Common myeloid progenitor, CD34-positive (primary cell): ENCODE data around the gene ACOT7.
"Not testable (repeated sequence)": the region's sequence is repeated elsewhere in the genome, so short reads cannot be mapped to it uniquely, and the experiment has no call there.

Experiments used
- CTCF ChIA-PET: fragments of 350-600 bp; sonication (Branson Sonifier 250); formaldehyde crosslinking; loops from one replicate; lab custom pipeline; 2021; ENCODE audit warnings: antibody characterized with exemption; lab: Charles Lee
- POLR2A ChIA-PET: fragments of 350-600 bp; sonication (Branson Sonifier 250); formaldehyde crosslinking; loops from one replicate; lab custom pipeline; 2021; ENCODE audit warnings: antibody characterized with exemption; lab: Charles Lee
- DNase-seq, 3 donors: peaks; one replicate each; pipeline versions ENCODE4 v3.0.0 to v3.0.0-alpha.2; 2013
- H3K27ac ChIP-seq, 2 experiments: 1 replicate in 1 of 2; 2 replicates in 1 of 2; pipeline ENCODE4 v1.7.0; 2013; ENCODE audit warnings: inconsistent platforms in 2 of 2, low read length in 2 of 2, mild to moderate bottlenecking in 2 of 2, low read depth in 1 of 2, moderate library complexity in 1 of 2; ENCODE audit not compliant: severe bottlenecking in 2 of 2, insufficient read depth in 1 of 2, poor library complexity in 1 of 2
- H3K27me3 ChIP-seq, 5 experiments: replicated peaks in 2 of 5; 1 replicate in 3 of 5; 2 replicates in 2 of 5; pipeline versions ENCODE4 v1.6.1 to v1.7.0; 2013; ENCODE audit warnings: low read length in 4 of 5, mild to moderate bottlenecking in 2 of 5, moderate library complexity in 2 of 5, inconsistent platforms in 1 of 5; ENCODE audit not compliant: insufficient read depth in 5 of 5, control insufficient read depth in 4 of 5
- H3K36me3 ChIP-seq, 4 experiments: 1 replicate in 2 of 4; 2 replicates in 2 of 4; pipeline versions ENCODE4 v1.6.1 to v1.7.0; 2013; ENCODE audit warnings: low read length in 3 of 4, control low read depth in 1 of 4, mild to moderate bottlenecking in 1 of 4; ENCODE audit not compliant: control insufficient read depth in 4 of 4, insufficient read depth in 4 of 4
- H3K4me1 ChIP-seq, 4 experiments: 1 replicate in 3 of 4; 2 replicates in 1 of 4; pipeline versions ENCODE4 v1.6.1 to v1.7.1; 2013; ENCODE audit warnings: low read length in 3 of 4, mild to moderate bottlenecking in 3 of 4, control low read depth in 1 of 4, inconsistent platforms in 1 of 4, moderate library complexity in 1 of 4; ENCODE audit not compliant: control insufficient read depth in 4 of 4, insufficient read depth in 4 of 4; ENCODE audit errors: control extremely low read depth in 1 of 4
- H3K4me3 ChIP-seq, 7 experiments: 1 replicate in 4 of 7; 2 replicates in 3 of 7; pipeline versions ENCODE4 v1.5.1 to v1.7.0; 2013; ENCODE audit warnings: mild to moderate bottlenecking in 7 of 7, low read length in 6 of 7, moderate library complexity in 6 of 7, inconsistent platforms in 2 of 7, low read depth in 2 of 7, control low read depth in 1 of 7; ENCODE audit not compliant: insufficient read depth in 4 of 7, control insufficient read depth in 1 of 7; ENCODE audit errors: extremely low read depth in 1 of 7
- H3K9me3 ChIP-seq, 5 experiments: 1 replicate in 4 of 5; 2 replicates in 1 of 5; pipeline versions ENCODE4 v1.6.1 to v1.7.1; 2013; ENCODE audit warnings: low read length in 4 of 5, mild to moderate bottlenecking in 2 of 5, inconsistent platforms in 1 of 5, low read depth in 1 of 5, moderate library complexity in 1 of 5; ENCODE audit not compliant: control insufficient read depth in 4 of 5, insufficient read depth in 2 of 5; ENCODE audit errors: control extremely low read depth in 1 of 5
- WGBS: methylation state at CpG from one replicate; pipeline ENCODE4 v1.1.5; 2013; ENCODE audit not compliant: insufficient coverage; 5-methylcytosine and 5-hydroxymethylcytosine counted together

ACOT7 gene

GRCh38 chr1:6435547-6435946, 42.0 kb upstream of the ACOT7 start:
- H3K27ac ChIP-seq, result no peak overlapping the region
- ChIA-PET CTCF (interaction anchor here (1.4 to 7.4 kb wide), 3 partner anchors 10 to 15 kb away, joined by 5 to 61 read pairs (median 31); partner anchors contain the start of gene HES2), POLR2A (no interaction called here)
- no peaks in the 10 kb centered on the region for H3K9me3 ChIP-seq
- peaks cover 0 to 5% (median 2%) of the 10 kb centered on the region in 4 experiments for H3K4me1 ChIP-seq
- DNase-seq, result no peak
- H3K4me3 ChIP-seq, result no peak overlapping the region
- peaks cover 0 to 28% (median 9%) of the 10 kb centered on the region in 5 experiments for H3K27me3 ChIP-seq
- H3K36me3 ChIP-seq, result no peaks in the 10 kb centered on the region
- 89% methylated on average over 1 of the region's 3 CpGs for WGBS

- no peak overlapping the region for H3K27ac ChIP-seq
- H3K9me3 ChIP-seq, result no peaks in the 10 kb centered on the region
- ChIA-PET CTCF (interaction anchor here (1.4 to 7.4 kb wide), 3 partner anchors 9 to 15 kb away, joined by 5 to 61 read pairs (median 31); partner anchors contain the start of gene HES2), POLR2A (no interaction called here)
- peaks cover 0 to 30% (median 9%) of the 10 kb centered on the region in 5 experiments for H3K27me3 ChIP-seq
- H3K4me1 ChIP-seq, result peaks cover 0 to 3% (median 1%) of the 10 kb centered on the region in 4 experiments
- WGBS, result 98% methylated on average over 5 of the region's 15 CpGs
- DNase-seq, result no peak
- H3K36me3 ChIP-seq, result no peaks in the 10 kb centered on the region
- H3K4me3 ChIP-seq, result no peak overlapping the region
These were observed 41.6 kb upstream of the ACOT7 start for GRCh38 chr1:6435129-6435528.

GRCh38 chr1:6434186-6434585, 40.6 kb upstream of the ACOT7 start:
- Histone ChIP-seq H3K36me3 (no peaks in the 10 kb centered on the region), H3K27me3 (peaks cover 0 to 29% (median 5%) of the 10 kb centered on the region in 5 experiments), H3K9me3 (no peaks in the 10 kb centered on the region), H3K27ac (no peak overlapping the region), H3K4me1 (no peaks in the 10 kb centered on the region), H3K4me3 (no peak overlapping the region)
- no peak for DNase-seq
- ChIA-PET CTCF (no interaction called here), POLR2A (no interaction called here)
- WGBS, result 100% methylated on average over 5 of the region's 5 CpGs

- H3K27ac ChIP-seq, POLR2A ChIA-PET, H3K4me1 ChIP-seq, H3K36me3 ChIP-seq, H3K9me3 ChIP-seq, H3K4me3 ChIP-seq, DNase-seq: not testable (repeated sequence)
- WGBS, result 77% methylated on average over 8 of the region's 13 CpGs
- CTCF ChIA-PET, result interaction anchor here (0.7 to 1.8 kb wide), 2 partner anchors 9 to 17 kb away, joined by 3 to 5 read pairs; no protein-coding TSS in a partner anchor
- peaks cover 0 to 37% (median 3%) of the 10 kb centered on the region in 5 experiments for H3K27me3 ChIP-seq
These were observed 38.3 kb upstream of the ACOT7 start for GRCh38 chr1:6431645-6432579.

GRCh38 chr1:6429660-6430411, 36.3 kb upstream of the ACOT7 start:
- H3K27ac ChIP-seq, POLR2A ChIA-PET, H3K9me3 ChIP-seq, H3K36me3 ChIP-seq, H3K4me1 ChIP-seq, H3K4me3 ChIP-seq: not testable (repeated sequence)
- peak in 1 of 3 donors; percentile 59 for DNase-seq
- CTCF ChIA-PET, result interaction anchor here (1.0 kb wide), 1 partner anchor 8 kb away, joined by 3 read pairs; no protein-coding TSS in a partner anchor
- WGBS, result 37% methylated on average over 11 of the region's 19 CpGs
- H3K27me3 ChIP-seq, result peaks cover 0 to 58% (median 13%) of the 10 kb centered on the region in 5 experiments

- Histone ChIP-seq H3K27me3 (peaks cover 0 to 71% (median 17%) of the 10 kb centered on the region in 5 experiments), H3K4me1 (peaks cover 0 to 18% (median 12%) of the 10 kb centered on the region in 4 experiments)
- WGBS, result 93% methylated on average over 3 of the region's 6 CpGs
- H3K36me3 ChIP-seq, DNase-seq, H3K9me3 ChIP-seq, H3K27ac ChIP-seq, POLR2A ChIA-PET, H3K4me3 ChIP-seq, CTCF ChIA-PET: not testable (repeated sequence)
These were observed 34.9 kb upstream of the ACOT7 start for GRCh38 chr1:6428453-6428852.
